Neural progenitor cell (in vitro differentiated cells): ENCODE measurements around the gene MYH1. TPM values are rescaled to one million over a fixed set of nuclear protein-coding genes. Genes with fewer than 3 reads are reported as not detected.

Experiments used
- DNase-seq: peaks from one replicate; pipeline ENCODE4 v3.0.0-alpha.2; 2016; ENCODE audit warnings: low spot score
- H2AFZ ChIP-seq: fragments of 200-600 bp; sonication (generic); replicated peaks from 2 replicates; pipeline ENCODE4 v1.6.1; 2016; ENCODE audit warnings: antibody characterized with exemption
- H3F3A ChIP-seq: fragments of 200-600 bp; sonication (generic); 2 replicates; pipeline ENCODE4 v1.6.1; 2016; ENCODE audit warnings: antibody characterized with exemption, low read depth
- H3K27ac ChIP-seq: fragments of 200-600 bp; sonication (generic); 2 replicates; pipeline ENCODE4 v1.5.1; 2016; ENCODE audit warnings: mild to moderate bottlenecking
- H3K27me3 ChIP-seq: fragments of 200-600 bp; sonication (generic); 2 replicates; pipeline ENCODE4 v1.6.1; 2016; ENCODE audit warnings: mild to moderate bottlenecking, moderate library complexity
- H3K36me3 ChIP-seq: fragments of 200-600 bp; sonication (generic); 2 replicates; pipeline ENCODE4 v1.5.1; 2016
- H3K4me1 ChIP-seq: fragments of 200-600 bp; sonication (generic); 2 replicates; pipeline ENCODE4 v1.6.1; 2016; ENCODE audit warnings: mixed run types
- H3K4me2 ChIP-seq: fragments of 200-600 bp; sonication (generic); 2 replicates; pipeline ENCODE4 v1.6.1; 2016
- H3K4me3 ChIP-seq: fragments of 200-600 bp; sonication (generic); 2 replicates; pipeline ENCODE4 v1.5.1; 2016
- H3K79me2 ChIP-seq: fragments of 200-600 bp; sonication (generic); 2 replicates; pipeline ENCODE4 v1.6.1; 2016; ENCODE audit warnings: low read depth
- H3K9ac ChIP-seq: fragments of 200-600 bp; sonication (generic); 2 replicates; pipeline ENCODE4 v1.6.1; 2016
- H3K9me3 ChIP-seq: fragments of 200-600 bp; sonication (generic); 2 replicates; pipeline ENCODE4 v1.5.1; 2016; ENCODE audit warnings: low read depth
- H4K20me1 ChIP-seq: fragments of 200-600 bp; sonication (generic); 2 replicates; pipeline ENCODE4 v1.6.1; 2016; ENCODE audit warnings: low read depth
- H3K27ac Mint-ChIP-seq: 3 replicates; pipeline ENCODE4 v1.8.0; 2021; ENCODE audit warnings: mixed read lengths
- H3K27me3 Mint-ChIP-seq: 2 replicates; pipeline ENCODE4 v1.8.0; 2022; ENCODE audit warnings: low read depth, mild to moderate bottlenecking, inconsistent platforms, moderate library complexity, mixed read lengths; ENCODE audit not compliant: insufficient read depth
- H3K36me3 Mint-ChIP-seq: 3 replicates; pipeline ENCODE4 v1.8.0; 2021; ENCODE audit warnings: mixed read lengths
- H3K4me1 Mint-ChIP-seq: 3 replicates; pipeline ENCODE4 v1.8.0; 2021; ENCODE audit warnings: mixed read lengths
- H3K4me3 Mint-ChIP-seq: 3 replicates; pipeline ENCODE4 v1.8.0; 2021; ENCODE audit warnings: mild to moderate bottlenecking, moderate library complexity, mixed read lengths
- H3K9me3 Mint-ChIP-seq: 3 replicates; pipeline ENCODE4 v1.8.0; 2020; ENCODE audit warnings: mixed read lengths
- CTCF ChIP-seq: fragments of 200-600 bp; sonication (generic); IDR thresholded peaks from 2 replicates; pipeline ENCODE4 v1.5.1; 2017; ENCODE audit warnings: antibody characterized with exemption, mild to moderate bottlenecking
- EZH2 ChIP-seq: fragments of 200-600 bp; sonication (generic); IDR thresholded peaks from 2 replicates; pipeline ENCODE4 v1.6.1; 2017; ENCODE audit warnings: antibody characterized with exemption, mild to moderate bottlenecking, moderate library complexity
- EZH2phosphoT487 ChIP-seq: fragments of 200-600 bp; sonication (generic); IDR thresholded peaks from 2 replicates; pipeline ENCODE4 v1.6.1; 2017; ENCODE audit warnings: antibody characterized with exemption
- total RNA-seq: library from RNA; depleted of rRNA; stranded (reverse); fragments of >200 nt; gene quantifications from 2 replicates; pipeline ENCODE4 v1.2.3, GENCODE V29; 2015; ENCODE audit warnings: low replicate concordance

The MYH1 gene
- total RNA-seq, 1 donor from 2014 or later, result not detected

GRCh38 chr17:10523064-10523463 is 4.7 kb upstream of the MYH1 start:
- Histone ChIP-seq H3K36me3 (no peaks in the 10 kb centered on the region), H3K4me2 (no peak overlapping the region), H3K27me3 (no peaks in the 10 kb centered on the region), H2AFZ (no peak overlapping the region), H3K79me2 (no peaks in the 10 kb centered on the region), H3K9ac (no peak overlapping the region), H3K4me1 (no peaks in the 10 kb centered on the region), H3K9me3 (no peaks in the 10 kb centered on the region), H3K4me3 (no peak overlapping the region), H4K20me1 (no peaks in the 10 kb centered on the region), H3F3A (no peaks in the 10 kb centered on the region), H3K27ac (no peak overlapping the region)
- DNase-seq, result no peak
- Mint-ChIP-seq H3K27ac (no peak overlapping the region), H3K4me3 (no peak overlapping the region), H3K36me3 (no peaks in the 10 kb centered on the region), H3K9me3 (no peaks in the 10 kb centered on the region), H3K4me1 (no peaks in the 10 kb centered on the region), H3K27me3 (peaks cover 3% of the 10 kb centered on the region)
- no peak for TF ChIP-seq CTCF
- TF ChIP-seq EZH2, result no peak
- no peak for TF ChIP-seq EZH2phosphoT487

- Histone ChIP-seq H3K4me2 (no peak overlapping the region), H3K4me1 (no peaks in the 10 kb centered on the region), H3K79me2 (no peaks in the 10 kb centered on the region), H3K27ac (no peak overlapping the region), H2AFZ (no peak overlapping the region), H3K9me3 (no peaks in the 10 kb centered on the region), H3K27me3 (no peaks in the 10 kb centered on the region), H4K20me1 (no peaks in the 10 kb centered on the region), H3K36me3 (no peaks in the 10 kb centered on the region), H3K4me3 (no peak overlapping the region), H3K9ac (no peak overlapping the region), H3F3A (no peaks in the 10 kb centered on the region)
- Mint-ChIP-seq H3K9me3 (no peaks in the 10 kb centered on the region), H3K27me3 (peaks cover 3% of the 10 kb centered on the region), H3K4me3 (no peak overlapping the region), H3K36me3 (no peaks in the 10 kb centered on the region), H3K27ac (no peak overlapping the region), H3K4me1 (no peaks in the 10 kb centered on the region)
- DNase-seq, result no peak
- no peak for TF ChIP-seq EZH2
- no peak for TF ChIP-seq CTCF
- no peak for TF ChIP-seq EZH2phosphoT487
Measured at GRCh38 chr17:10521949-10522348, 3.6 kb upstream of the MYH1 start.

- Histone ChIP-seq H3K27ac (no peak overlapping the region), H3K79me2 (no peaks in the 10 kb centered on the region), H3K4me3 (no peak overlapping the region), H3K27me3 (no peaks in the 10 kb centered on the region), H3K4me1 (no peaks in the 10 kb centered on the region), H4K20me1 (no peaks in the 10 kb centered on the region), H3K4me2 (no peak overlapping the region), H2AFZ (no peak overlapping the region), H3K9me3 (no peaks in the 10 kb centered on the region), H3K36me3 (no peaks in the 10 kb centered on the region), H3F3A (no peaks in the 10 kb centered on the region), H3K9ac (no peak overlapping the region)
- Mint-ChIP-seq H3K36me3 (no peaks in the 10 kb centered on the region), H3K4me3 (no peak overlapping the region), H3K9me3 (no peaks in the 10 kb centered on the region), H3K27ac (no peak overlapping the region), H3K4me1 (no peaks in the 10 kb centered on the region), H3K27me3 (peaks cover 3% of the 10 kb centered on the region)
- no peak for DNase-seq
- TF ChIP-seq CTCF, result no peak
- TF ChIP-seq EZH2phosphoT487, result no peak
- no peak for TF ChIP-seq EZH2
Measured at GRCh38 chr17:10516638-10517037, 1.7 kb downstream of the MYH1 start.
